Activated CD8-positive, alpha-beta memory T cell treated with anti-CD3 and anti-CD28 coated beads for 1 hour (primary cell): ENCODE measurements around the gene TBX6.

Source experiments
- DNase-seq, 2 donors: peaks; one replicate each; pipeline ENCODE4 v3.0.0-alpha.2; 2020; ENCODE audit warnings: low read depth in 1 of 2; ENCODE audit errors: extremely low read depth in 1 of 2

TBX6 gene

GRCh38 chr16:30087181-30087898 is 4.4 kb downstream of the TBX6 start:
- DNase-seq, result no peak

GRCh38 chr16:30086291-30087140 is 5.2 kb downstream of the TBX6 start:
- no peak for DNase-seq

- no peak for DNase-seq
Observed at GRCh38 chr16:30085820-30086219, 5.9 kb downstream of the TBX6 start.

- no peak for DNase-seq
Observed at GRCh38 chr16:30085247-30085646, 6.5 kb downstream of the TBX6 start.

GRCh38 chr16:30084816-30085159 is 6.9 kb downstream of the TBX6 start:
- no peak for DNase-seq

- no peak for DNase-seq
Observed at GRCh38 chr16:30084096-30084815, 7.5 kb downstream of the TBX6 start.

- DNase-seq, result no peak
Observed at GRCh38 chr16:30083216-30084055, 8.3 kb downstream of the TBX6 start.

GRCh38 chr16:30082545-30083090 is 9.1 kb downstream of the TBX6 start:
- DNase-seq, result no peak

GRCh38 chr16:30079480-30079879 is 12.2 kb downstream of the TBX6 start:
- DNase-seq, result no peak

GRCh38 chr16:30078744-30079143 is 13.0 kb downstream of the TBX6 start:
- no peak for DNase-seq

GRCh38 chr16:30077656-30078055 is 14.1 kb downstream of the TBX6 start:
- DNase-seq, result no peak

GRCh38 chr16:30076276-30076791 is 15.4 kb downstream of the TBX6 start:
- no peak for DNase-seq

- peak; percentile 66 to 86 for DNase-seq
Observed at GRCh38 chr16:30075503-30076275, 16.0 kb downstream of the TBX6 start, which contains the start of gene PPP4C. Gene PPP4C (plus strand): TSS chr16:30075994. CDS start chr16:30076378, 384 bp downstream.

GRCh38 chr16:30070490-30070889 is 21.2 kb downstream of the TBX6 start:
- DNase-seq, result no peak

- DNase-seq, result no peak
Observed at GRCh38 chr16:30069611-30070462, 21.9 kb downstream of the TBX6 start.

- no peak for DNase-seq
Observed at GRCh38 chr16:30068750-30069610, 22.7 kb downstream of the TBX6 start.

GRCh38 chr16:30068333-30068732 is 23.4 kb downstream of the TBX6 start:
- DNase-seq, result no peak

GRCh38 chr16:30067584-30067916 is 24.2 kb downstream of the TBX6 start:
- DNase-seq, result no peak
